Activated T-cell treated with anti-CD3 and anti-CD28 coated beads for 48 hours (primary cell): Measurements from ENCODE around the gene SIK3.

Source experiments
- DNase-seq: peaks from one replicate; pipeline ENCODE4 v3.0.0-alpha.2; 2020; ENCODE audit warnings: low read depth

SIK3 gene

DNA sequence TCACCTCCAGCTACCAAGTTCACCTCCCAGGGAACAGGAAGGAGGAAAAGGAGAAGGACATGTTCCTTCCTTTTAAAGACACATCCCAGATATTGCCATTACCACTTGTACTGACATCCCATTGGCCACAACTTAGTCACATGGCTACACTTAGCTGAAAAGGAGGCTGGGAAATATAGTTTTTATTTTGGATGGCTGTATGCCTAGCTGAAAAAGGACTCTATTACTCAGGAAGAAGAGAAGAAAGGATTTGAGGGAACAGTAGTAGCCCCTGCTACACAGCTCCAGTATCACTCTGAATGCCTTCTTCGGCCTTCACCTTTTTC, 304.5 kb downstream of the SIK3 start:
- DNase-seq, result no peak
